A673 (cell line): ENCODE measurements around the gene ADPRH. TPM values are rescaled to one million over a fixed set of nuclear protein-coding genes. Genes with fewer than 3 reads are reported as not detected.

ENCODE experiments used
- BruUV-seq: library from RNA; stranded (reverse); fragments of 400-500 nt; replicated peaks from 2 replicates; lab custom pipeline; 2021; lab: Mats Ljungman, UMichigan
- CTCF ChIA-PET: fragments of 300-600 bp; sonication (Branson Sonifier 250); formaldehyde crosslinking; loops from one replicate; lab custom pipeline; 2022; ENCODE audit warnings: antibody characterized with exemption; lab: Charles Lee
- POLR2A ChIA-PET: fragments of 300-600 bp; sonication (Branson Sonifier 250); formaldehyde crosslinking; loops from one replicate; lab custom pipeline; 2022; ENCODE audit warnings: antibody characterized with exemption; ENCODE audit not compliant: low non-redundant PET; lab: Charles Lee
- DNase-seq: peaks from one replicate; pipeline ENCODE4 v3.0.0-alpha.2; 2015; ENCODE audit warnings: low spot score
- H3K27ac ChIP-seq: fragments of 200-600 bp; sonication (generic); 2 replicates; pipeline ENCODE4 v1.5.1; 2016; ENCODE audit warnings: mixed run types, low read depth, mild to moderate bottlenecking, mixed read lengths, antibody characterized with exemption, low read length; ENCODE audit not compliant: poor library complexity, severe bottlenecking
- H3K27me3 ChIP-seq: fragments of 200-600 bp; sonication (generic); replicated peaks from 2 replicates; pipeline ENCODE4 v1.6.1; 2017; ENCODE audit warnings: mixed run types, low read depth, mild to moderate bottlenecking, mixed read lengths, antibody characterized with exemption, low read length; ENCODE audit not compliant: insufficient read depth, poor library complexity
- H3K36me3 ChIP-seq: fragments of 200-600 bp; sonication (generic); 2 replicates; pipeline ENCODE4 v1.6.1; 2016; ENCODE audit warnings: mixed run types, mild to moderate bottlenecking, mixed read lengths, antibody characterized with exemption, low read length; ENCODE audit not compliant: insufficient read depth, poor library complexity, severe bottlenecking
- H3K4me1 ChIP-seq: fragments of 200-600 bp; sonication (generic); 2 replicates; pipeline ENCODE4 v1.6.1; 2017; ENCODE audit warnings: mixed run types, mild to moderate bottlenecking, mixed read lengths, antibody characterized with exemption, low read length; ENCODE audit not compliant: insufficient read depth, poor library complexity, severe bottlenecking
- H3K4me3 ChIP-seq: fragments of 200-600 bp; sonication (generic); 2 replicates; pipeline ENCODE4 v1.5.1; 2016; ENCODE audit warnings: low read depth, mixed run types, mild to moderate bottlenecking, mixed read lengths, low read length; ENCODE audit not compliant: poor library complexity, severe bottlenecking
- H3K9me3 ChIP-seq: fragments of 200-600 bp; sonication (generic); 2 replicates; pipeline ENCODE4 v1.6.1; 2016; ENCODE audit warnings: mixed run types, low read depth, mild to moderate bottlenecking, mixed read lengths, antibody characterized with exemption, low read length; ENCODE audit not compliant: poor library complexity, severe bottlenecking
- EZH2 ChIP-seq: fragments of 200-600 bp; sonication (generic); IDR thresholded peaks from 2 replicates; pipeline ENCODE4 v1.6.1; 2017; ENCODE audit warnings: borderline replicate concordance, low read depth, mild to moderate bottlenecking, mixed read lengths, antibody characterized with exemption, low read length; ENCODE audit not compliant: poor library complexity, severe bottlenecking
- intact Hi-C: fragments of 100-400 bp; cut with micrococcal nuclease; formaldehyde crosslinking; loops from one replicate; pipeline ENCODE4 v1.10.0; 2022; ENCODE audit not compliant: unreplicated experiment
- total RNA-seq: library from RNA; stranded (reverse); gene quantifications from 2 replicates; pipeline ENCODE4 v1.2.3, GENCODE V29; 2021
- TF ChIP-seq, protein P1 (sequence below): fragments of 300-800, 200-600 bp; sonication (generic); conservative IDR thresholded peaks from 2 replicates; pipeline ENCODE4 v1.5.1; 2017; ENCODE audit warnings: low read depth, mild to moderate bottlenecking, antibody characterized with exemption, low read length, moderate library complexity, mixed read lengths

Gene ADPRH
- total RNA-seq, 1 experiment from 2014 or later: 0.37 TPM

DNA sequence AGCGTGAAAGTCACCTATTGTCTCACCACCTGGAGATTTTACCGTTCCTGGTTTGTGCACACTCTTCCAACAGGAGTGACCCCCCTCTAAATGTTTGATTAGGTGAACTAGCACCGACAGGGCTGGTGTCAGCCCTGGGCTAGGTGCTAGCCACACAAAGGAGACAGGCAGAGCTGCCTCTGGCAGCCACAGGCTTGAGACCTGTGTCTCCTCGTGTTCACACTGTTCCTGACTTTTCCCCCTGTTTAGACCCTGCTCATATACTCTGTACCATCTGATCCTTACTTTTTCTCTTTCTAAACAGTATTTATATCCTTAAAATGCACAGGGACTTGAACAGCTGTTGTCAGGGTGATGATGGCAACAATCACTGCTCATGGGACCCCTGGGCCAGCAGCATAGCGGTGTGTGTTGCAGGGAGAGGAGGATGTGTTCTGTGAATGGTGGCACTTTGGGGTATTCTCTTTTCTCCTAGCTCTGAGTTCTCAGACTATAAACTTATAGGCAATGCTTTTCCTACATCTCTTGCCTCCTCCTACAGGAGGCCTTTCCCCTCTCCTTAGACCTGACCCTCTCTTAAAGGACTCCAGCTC, 25.4 kb upstream of the ADPRH start:
- Histone ChIP-seq H3K27me3 (no peaks in the 10 kb centered on the region), H3K27ac (no peak overlapping the region), H3K9me3 (no peaks in the 10 kb centered on the region), H3K36me3 (no peaks in the 10 kb centered on the region), H3K4me1 (no peaks in the 10 kb centered on the region), H3K4me3 (no peak overlapping the region)
- CTCF ChIA-PET: no interaction called here
- no peak for DNase-seq
- intact Hi-C loops: no loop called here
- BruUV-seq: no TSS peak
- TF ChIP-seq, protein P1, sequence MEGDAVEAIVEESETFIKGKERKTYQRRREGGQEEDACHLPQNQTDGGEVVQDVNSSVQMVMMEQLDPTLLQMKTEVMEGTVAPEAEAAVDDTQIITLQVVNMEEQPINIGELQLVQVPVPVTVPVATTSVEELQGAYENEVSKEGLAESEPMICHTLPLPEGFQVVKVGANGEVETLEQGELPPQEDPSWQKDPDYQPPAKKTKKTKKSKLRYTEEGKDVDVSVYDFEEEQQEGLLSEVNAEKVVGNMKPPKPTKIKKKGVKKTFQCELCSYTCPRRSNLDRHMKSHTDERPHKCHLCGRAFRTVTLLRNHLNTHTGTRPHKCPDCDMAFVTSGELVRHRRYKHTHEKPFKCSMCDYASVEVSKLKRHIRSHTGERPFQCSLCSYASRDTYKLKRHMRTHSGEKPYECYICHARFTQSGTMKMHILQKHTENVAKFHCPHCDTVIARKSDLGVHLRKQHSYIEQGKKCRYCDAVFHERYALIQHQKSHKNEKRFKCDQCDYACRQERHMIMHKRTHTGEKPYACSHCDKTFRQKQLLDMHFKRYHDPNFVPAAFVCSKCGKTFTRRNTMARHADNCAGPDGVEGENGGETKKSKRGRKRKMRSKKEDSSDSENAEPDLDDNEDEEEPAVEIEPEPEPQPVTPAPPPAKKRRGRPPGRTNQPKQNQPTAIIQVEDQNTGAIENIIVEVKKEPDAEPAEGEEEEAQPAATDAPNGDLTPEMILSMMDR: no peak
- no peak for TF ChIP-seq EZH2
- POLR2A ChIA-PET: no interaction called here

DNA sequence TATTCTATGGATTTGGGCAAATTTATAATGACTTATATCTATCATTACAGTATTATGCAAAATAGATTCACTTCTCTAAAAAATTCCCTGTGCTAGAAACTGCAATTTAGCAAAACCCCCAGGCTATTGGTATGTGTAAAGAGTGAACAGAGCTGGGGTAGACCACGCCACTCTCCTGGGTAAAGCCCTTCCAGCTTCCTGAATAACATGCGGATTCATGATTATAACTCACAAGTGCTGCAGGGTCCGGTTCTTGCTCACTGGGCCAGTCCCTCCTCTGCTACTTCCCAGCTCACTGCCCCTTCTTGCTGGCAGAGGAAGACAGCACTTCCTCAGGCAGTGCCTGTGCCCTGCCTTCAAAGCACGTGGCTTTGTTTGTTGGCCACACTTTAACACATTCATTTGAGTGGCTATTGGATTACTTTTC, 24.0 kb upstream of the ADPRH start:
- POLR2A ChIA-PET: no interaction called here
- DNase-seq: no peak
- intact Hi-C loops: no loop called here
- TF ChIP-seq, protein P1: no peak
- TF ChIP-seq EZH2: no peak
- no peak overlapping the region for H3K27ac ChIP-seq
- no peaks in the 10 kb centered on the region for H3K36me3 ChIP-seq
- no TSS peak for BruUV-seq
- no peak overlapping the region for H3K4me3 ChIP-seq
- CTCF ChIA-PET: no interaction called here
- no peaks in the 10 kb centered on the region for H3K4me1 ChIP-seq
- H3K27me3 ChIP-seq: no peaks in the 10 kb centered on the region
- no peaks in the 10 kb centered on the region for H3K9me3 ChIP-seq

DNA sequence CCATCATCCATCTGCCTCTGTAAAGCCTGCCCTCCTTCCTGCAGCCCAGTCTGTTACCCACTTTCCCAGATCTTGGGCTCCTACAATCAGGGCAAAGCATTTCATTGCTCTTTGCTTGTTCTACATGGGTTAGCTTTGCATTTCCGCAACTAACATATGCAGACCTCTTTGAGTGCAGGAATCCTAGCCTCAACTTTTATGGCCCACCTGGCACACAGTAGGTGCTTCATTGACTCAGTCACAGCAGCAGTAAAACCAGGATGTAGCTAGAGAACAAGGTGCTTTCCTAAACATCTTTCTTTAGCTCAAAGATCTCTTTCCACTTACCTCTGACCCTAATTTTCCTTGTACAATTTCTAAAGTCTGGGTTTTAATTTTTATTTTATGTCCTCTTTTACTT, 23.4 kb upstream of the ADPRH start:
- Histone ChIP-seq H3K36me3 (no peaks in the 10 kb centered on the region), H3K9me3 (no peaks in the 10 kb centered on the region), H3K4me1 (no peaks in the 10 kb centered on the region), H3K27ac (no peak overlapping the region), H3K4me3 (no peak overlapping the region), H3K27me3 (no peaks in the 10 kb centered on the region)
- TF ChIP-seq, protein P1: no peak
- no peak for TF ChIP-seq EZH2
- no peak for DNase-seq
- intact Hi-C loops: no loop called here
- POLR2A ChIA-PET: interaction anchor here (0.7 kb wide), 1 partner anchor 22 kb away, joined by 22 read pairs; no protein-coding TSS in a partner anchor
- CTCF ChIA-PET: no interaction called here
- BruUV-seq: no TSS peak
